Stimulated activated naive CD4-positive, alpha-beta T cell treated with Interleukin-2 at 50 U/mL for 16 hours (primary cell): ENCODE data around the gene LRRC75B.
"Not testable (repeated sequence)": the region's sequence is repeated elsewhere in the genome, so short reads cannot be mapped to it uniquely, and the experiment has no call there.

Experiments
- DNase-seq: peaks from one replicate; lab custom pipeline; 2025; lab: John Stamatoyannopoulos, UW

LRRC75B gene

GRCh38 chr22:24553597-24554312 lies 39.1 kb downstream of the LRRC75B start:
- DNase-seq = no peak

DNA sequence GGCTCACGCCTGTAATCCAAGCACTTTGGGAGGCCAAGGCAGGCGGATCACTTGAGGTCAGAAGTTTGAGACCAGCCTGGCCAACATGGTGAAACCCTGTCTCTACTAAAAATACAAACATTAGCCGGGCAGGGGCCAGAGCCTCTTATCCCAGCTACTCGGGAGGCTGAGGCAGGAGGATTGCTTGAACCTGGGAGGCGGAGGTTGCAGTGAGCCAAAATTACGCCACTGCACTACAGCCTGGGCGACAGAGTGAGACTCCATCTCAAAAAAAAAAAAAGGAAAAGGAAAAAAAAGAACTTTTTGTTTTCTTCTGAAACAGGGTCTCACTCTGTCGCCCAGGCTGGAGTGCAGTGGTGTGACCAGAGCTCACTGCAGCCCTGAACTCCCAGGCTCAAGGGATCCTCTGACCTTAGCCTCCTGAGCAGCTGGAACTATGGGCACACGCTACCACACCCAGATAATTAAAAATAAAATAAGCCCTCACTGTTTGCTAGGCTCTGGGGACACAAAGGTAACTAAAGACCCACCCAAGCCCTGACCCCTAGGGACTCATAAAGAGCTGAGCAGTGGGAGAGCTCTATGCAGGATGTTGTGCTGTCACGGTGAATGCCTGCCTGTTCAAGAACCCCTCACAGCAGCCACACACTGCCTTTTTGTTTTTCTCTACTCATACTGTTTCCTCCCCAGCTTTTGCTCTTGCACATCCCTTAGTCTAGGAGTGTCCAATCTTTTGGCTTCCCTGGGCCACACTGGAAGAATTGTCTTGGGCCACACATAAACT lies 40.2 kb downstream of the LRRC75B start:
- DNase-seq = not testable (repeated sequence)

DNA sequence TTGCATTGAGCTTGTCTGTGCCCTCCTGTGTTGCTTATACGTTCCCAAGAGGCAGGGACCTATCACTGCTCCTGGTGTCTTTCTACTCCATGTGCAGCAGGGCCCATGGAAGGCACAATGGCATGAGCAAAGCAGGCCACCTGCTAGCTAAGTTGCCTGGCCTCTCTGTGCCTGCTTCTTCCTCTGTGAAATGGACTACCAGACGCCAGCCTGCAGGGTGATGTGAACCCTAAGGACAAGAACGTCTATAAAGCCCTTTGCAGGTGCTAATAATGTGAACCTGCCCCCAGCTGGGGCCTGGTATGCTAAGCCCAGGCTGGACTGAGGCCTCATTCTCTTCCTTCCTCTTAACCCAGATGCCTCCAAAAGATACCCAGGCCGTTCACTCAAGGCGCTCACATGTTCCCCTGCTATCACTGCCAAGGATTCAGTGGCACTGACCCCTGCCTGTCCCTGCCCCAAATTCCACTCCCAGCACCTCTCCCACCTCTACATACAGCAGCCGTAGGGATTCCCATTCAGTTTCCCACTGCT lies 41.9 kb downstream of the LRRC75B start:
- DNase-seq = no peak

- no peak for DNase-seq
Observed at GRCh38 chr22:24550028-24550901, 42.6 kb downstream of the LRRC75B start.

GRCh38 chr22:24548812-24549211 lies 44.1 kb downstream of the LRRC75B start:
- no peak for DNase-seq

- DNase-seq = no peak
Observed at GRCh38 chr22:24543679-24544243, 49.1 kb downstream of the LRRC75B start.

- DNase-seq = no peak
Observed at GRCh38 chr22:24543185-24543601, 49.7 kb downstream of the LRRC75B start.

DNA sequence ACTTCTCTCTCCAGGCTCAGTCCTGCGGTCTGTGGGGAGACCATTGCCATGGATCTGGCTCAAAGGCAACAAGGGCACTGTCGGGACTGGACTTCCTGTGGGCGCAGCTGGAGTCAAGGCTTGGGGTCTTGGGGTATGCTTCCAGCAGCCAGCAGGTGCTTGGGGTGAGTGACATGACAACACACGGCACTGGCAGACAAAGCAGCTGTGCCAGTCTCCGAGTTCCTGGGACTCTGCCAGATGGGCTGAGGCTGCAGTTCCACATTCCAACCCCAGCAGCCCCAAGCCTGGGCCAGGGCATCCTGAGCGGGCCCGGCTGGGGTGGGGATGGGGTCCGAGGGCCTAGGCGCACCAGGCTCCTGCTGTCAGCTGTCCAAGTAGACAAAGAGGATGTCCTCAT lies 50.2 kb downstream of the LRRC75B start:
- DNase-seq = no peak

DNA sequence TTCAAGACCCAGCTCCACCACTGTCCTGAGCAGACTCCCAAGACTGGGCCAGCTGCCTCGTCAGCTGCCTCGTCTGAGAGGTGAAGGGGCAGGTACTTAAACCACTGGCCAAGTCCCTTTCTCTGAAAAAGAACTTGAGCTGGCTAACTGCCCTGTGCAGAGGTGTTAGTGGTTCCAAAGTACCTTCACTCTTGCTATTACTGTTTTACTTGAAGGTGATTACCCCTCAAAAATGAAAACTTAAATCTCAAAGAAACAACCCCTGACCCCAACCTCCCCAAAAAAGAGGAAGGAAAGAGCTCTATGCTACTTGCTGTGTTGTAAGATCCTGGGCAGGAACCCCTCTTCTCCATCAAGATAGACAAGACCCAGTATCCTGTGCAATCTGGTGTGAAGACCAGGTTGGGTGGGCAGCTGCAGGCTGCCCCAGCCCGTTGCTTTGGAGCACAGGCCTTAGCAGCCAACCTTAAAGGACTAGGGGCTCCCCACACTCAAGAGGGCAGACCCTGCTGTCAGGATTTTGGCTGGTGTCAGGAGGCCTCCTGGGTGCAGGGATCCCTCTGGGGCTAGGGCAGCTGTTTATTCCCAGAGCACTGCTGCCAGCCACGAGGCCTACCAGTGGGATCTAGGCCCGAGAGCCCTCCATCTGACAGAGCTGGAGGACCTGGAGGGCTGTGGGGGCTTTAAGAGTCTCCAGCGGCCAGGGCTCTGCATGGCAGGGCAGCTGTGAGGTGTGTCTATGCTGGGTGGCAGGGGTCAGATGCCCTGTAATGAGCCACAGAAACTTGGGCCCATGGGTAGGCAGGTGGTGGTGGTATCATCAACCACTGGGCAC lies 51.0 kb downstream of the LRRC75B start:
- no peak for DNase-seq

DNA sequence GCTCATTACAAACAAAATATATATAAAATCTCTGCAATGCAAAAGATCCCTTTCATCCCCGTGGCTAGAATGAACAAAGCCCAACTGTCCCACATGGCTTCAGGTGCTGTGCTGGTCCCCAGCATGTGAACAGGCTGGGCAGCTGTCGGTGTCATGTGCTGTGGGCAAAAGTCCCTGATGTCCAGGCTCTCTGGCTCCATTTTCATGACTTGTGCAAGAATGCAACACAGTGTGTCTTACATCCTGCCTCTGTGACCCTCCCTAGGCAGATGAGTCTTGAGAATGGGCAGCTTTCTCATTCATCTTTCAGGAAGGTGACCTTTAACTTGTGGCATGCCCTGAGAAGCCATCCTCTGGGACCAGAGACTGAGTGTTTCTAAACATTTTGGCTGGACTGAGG lies 52.4 kb downstream of the LRRC75B start:
- no peak for DNase-seq

GRCh38 chr22:24536089-24536488 lies 56.8 kb downstream of the LRRC75B start:
- DNase-seq = no peak
